GM23338 (cell line): Measurements from ENCODE around the gene ZFP69. TPM values are rescaled to one million over a fixed set of nuclear protein-coding genes. Genes with fewer than 3 reads are reported as not detected.

ENCODE experiments used
- ATAC-seq: fragments of 200-7000 bp; cut with Tn5 transposase; 3 replicates; pipeline ENCODE4 v1.9.1; 2020
- DNase-seq: peaks from one replicate; pipeline ENCODE4 v3.0.0-alpha.2; 2015; ENCODE audit warnings: low spot score
- H2AFZ ChIP-seq: fragments of 200-600 bp; sonication (generic); 2 replicates; pipeline ENCODE4 v1.8.0; 2016; ENCODE audit warnings: antibody characterized with exemption, mild to moderate bottlenecking, moderate library complexity
- H3F3A ChIP-seq: fragments of 200-600 bp; sonication (generic); replicated peaks from 2 replicates; pipeline ENCODE4 v1.8.0; 2017; ENCODE audit warnings: antibody characterized with exemption, mixed run types, low read depth
- H3K27ac ChIP-seq: fragments of 200-600 bp; sonication (generic); 2 replicates; pipeline ENCODE4 v1.6.1; 2016; ENCODE audit warnings: low read depth
- H3K27me3 ChIP-seq: fragments of 200-600 bp; sonication (generic); 2 replicates; pipeline ENCODE4 v1.8.0; 2016; ENCODE audit warnings: mild to moderate bottlenecking, mixed run types, moderate library complexity; ENCODE audit not compliant: insufficient read depth
- H3K36me3 ChIP-seq: fragments of 200-600 bp; sonication (generic); 2 replicates; pipeline ENCODE4 v1.8.0; 2016; ENCODE audit warnings: mild to moderate bottlenecking; ENCODE audit not compliant: insufficient read depth
- H3K4me1 ChIP-seq: fragments of 200-600 bp; sonication (generic); 2 replicates; pipeline ENCODE4 v1.8.0; 2016; ENCODE audit warnings: mild to moderate bottlenecking, moderate library complexity; ENCODE audit not compliant: insufficient read depth
- H3K4me2 ChIP-seq: fragments of 200-600 bp; sonication (generic); 2 replicates; pipeline ENCODE4 v1.7.1; 2017; ENCODE audit warnings: mixed run types
- H3K4me3 ChIP-seq: fragments of 200-600 bp; sonication (generic); 2 replicates; pipeline ENCODE4 v1.6.1; 2016; ENCODE audit warnings: mixed run types
- H3K79me2 ChIP-seq: fragments of 200-600 bp; sonication (generic); replicated peaks from 2 replicates; pipeline ENCODE4 v1.8.0; 2017; ENCODE audit warnings: mild to moderate bottlenecking; ENCODE audit not compliant: insufficient read depth
- H3K9me2 ChIP-seq: fragments of 200-600 bp; sonication (generic); 2 replicates; pipeline ENCODE4 v1.8.0; 2017; ENCODE audit not compliant: insufficient read depth
- H4K20me1 ChIP-seq: fragments of 200-600 bp; sonication (generic); replicated peaks from 2 replicates; pipeline ENCODE4 v1.8.0; 2017; ENCODE audit warnings: mild to moderate bottlenecking; ENCODE audit not compliant: insufficient read depth
- H3K27ac Mint-ChIP-seq: 2 replicates; pipeline ENCODE4 v1.8.0; 2020; ENCODE audit warnings: inconsistent platforms, mild to moderate bottlenecking, moderate library complexity, mixed read lengths
- H3K27me3 Mint-ChIP-seq: 3 replicates; pipeline ENCODE4 v1.8.0; 2022; ENCODE audit warnings: low read depth, mild to moderate bottlenecking, moderate library complexity, mixed read lengths, inconsistent platforms; ENCODE audit not compliant: insufficient read depth, poor library complexity
- H3K36me3 Mint-ChIP-seq: 3 replicates; pipeline ENCODE4 v1.8.0; 2021; ENCODE audit warnings: low read depth, mild to moderate bottlenecking, inconsistent platforms, moderate library complexity, mixed read lengths
- H3K4me1 Mint-ChIP-seq: 3 replicates; pipeline ENCODE4 v1.8.0; 2020; ENCODE audit warnings: mild to moderate bottlenecking, inconsistent platforms, mixed read lengths
- H3K4me3 Mint-ChIP-seq: 3 replicates; pipeline ENCODE4 v1.8.0; 2021; ENCODE audit warnings: moderate library complexity, mild to moderate bottlenecking, inconsistent platforms, mixed read lengths
- H3K9me3 Mint-ChIP-seq: 3 replicates; pipeline ENCODE4 v1.8.0; 2020; ENCODE audit warnings: moderate library complexity, mild to moderate bottlenecking, inconsistent platforms, mixed read lengths
- CREB1 ChIP-seq: fragments of 250-450 bp; sonication (Bioruptor Pico); IDR thresholded peaks from 2 replicates; pipeline ENCODE4 v1.5.0; 2020; ENCODE audit warnings: low read depth, mild to moderate bottlenecking, moderate library complexity
- ETS1 ChIP-seq: IDR thresholded peaks from 2 replicates; pipeline ENCODE4 v1.6.1; 2016; ENCODE audit warnings: antibody characterized with exemption
- EZH2 ChIP-seq: fragments of 200-600 bp; sonication (generic); IDR thresholded peaks from one replicate; pipeline ENCODE4 v1.8.0; 2017; ENCODE audit warnings: antibody characterized with exemption, mild to moderate bottlenecking, low read depth; ENCODE audit not compliant: unreplicated experiment
- EZH2phosphoT487 ChIP-seq: fragments of 200-600 bp; sonication (generic); IDR thresholded peaks from one replicate; pipeline ENCODE4 v1.8.1; 2018; ENCODE audit warnings: antibody characterized with exemption; ENCODE audit not compliant: unreplicated experiment
- JUNB ChIP-seq: IDR thresholded peaks from one replicate; pipeline ENCODE4 v1.6.1; 2016; ENCODE audit warnings: antibody characterized with exemption; ENCODE audit not compliant: unreplicated experiment
- POLR2AphosphoS5 ChIP-seq: IDR thresholded peaks from 2 replicates; pipeline ENCODE4 v1.6.1; 2016; ENCODE audit warnings: antibody characterized with exemption, low read depth
- REST ChIP-seq: IDR thresholded peaks from one replicate; pipeline ENCODE4 v1.6.1; 2018; ENCODE audit warnings: antibody characterized with exemption; ENCODE audit not compliant: unreplicated experiment
- STAT1 ChIP-seq: IDR thresholded peaks from one replicate; pipeline ENCODE4 v1.6.1; 2016; ENCODE audit warnings: antibody characterized with exemption; ENCODE audit not compliant: unreplicated experiment
- ZNF114 ChIP-seq: fragments of 250-450 bp; sonication (Bioruptor Pico); IDR thresholded peaks from 2 replicates; pipeline ENCODE4 v1.5.0; 2020; ENCODE audit warnings: mild to moderate bottlenecking, moderate library complexity
- ZNF331 ChIP-seq: fragments of 250-450 bp; sonication (Bioruptor Pico); IDR thresholded peaks from 2 replicates; pipeline ENCODE4 v1.5.0; 2020; ENCODE audit warnings: low read depth, mild to moderate bottlenecking, moderate library complexity
- ZNF462 ChIP-seq: fragments of 250-450 bp; sonication (Bioruptor Pico); IDR thresholded peaks from 2 replicates; pipeline ENCODE4 v1.5.0; 2020; ENCODE audit warnings: mild to moderate bottlenecking, moderate library complexity
- polyA plus RNA-seq: library from polyadenylated mRNA; unstranded; fragments of >200 nt; fragmentation: Nextera tagmentation; extraction: Ambion mirVana; gene quantifications from 2 replicates; pipeline ENCODE4 v1.2.1, GENCODE V29; 2016
- total RNA-seq: library from RNA; depleted of rRNA; stranded (reverse); fragments of >200 nt; shearing (Covaris generic); gene quantifications from 2 replicates; pipeline ENCODE4 v1.2.3, GENCODE V29; 2014

The ZFP69 gene
- total and polyA plus RNA-seq, 2 experiments from 2014 or later, result 4.6 to 5.1 TPM

- no peak for TF ChIP-seq REST
Observed at GRCh38 chr1:40508375-40509341, 31.6 kb downstream of the ZFP69 start, which contains the start of gene EXO5 (continued).

- Histone ChIP-seq H4K20me1 (no peaks in the 10 kb centered on the region), H3K79me2 (no peaks in the 10 kb centered on the region), H3F3A (no peaks in the 10 kb centered on the region), H3K27ac (no peak overlapping the region), H3K4me3 (no peak overlapping the region), H3K4me1 (no peaks in the 10 kb centered on the region), H3K4me2 (no peak overlapping the region), H3K27me3 (no peaks in the 10 kb centered on the region), H3K36me3 (0 out of 2 replicates have a peak, but pooled peaks cover 4% of the 10 kb centered on the region), H2AFZ (no peak overlapping the region), H3K9me2 (no peaks in the 10 kb centered on the region)
- ATAC-seq (no peak), DNase-seq (no peak)
- peaks cover 80% of the 10 kb centered on the region for H3K9me3 Mint-ChIP-seq
- no peaks in the 10 kb centered on the region for H3K4me1 Mint-ChIP-seq
- no peak overlapping the region for H3K27ac Mint-ChIP-seq
- no peak overlapping the region for H3K4me3 Mint-ChIP-seq
- H3K27me3 Mint-ChIP-seq, result peaks cover 2% of the 10 kb centered on the region
- peaks cover 38% of the 10 kb centered on the region for H3K36me3 Mint-ChIP-seq
- TF ChIP-seq ZNF462 (CRISPR knock-in tag) (no peak), EZH2phosphoT487 (no peak), CREB1 (CRISPR knock-in tag) (no peak), ZNF114 (CRISPR knock-in tag) (no peak), EZH2 (no peak), JUNB (no peak), POLR2AphosphoS5 (no peak), ZNF331 (no peak), ETS1 (no peak), STAT1 (no peak)
Observed at GRCh38 chr1:40519517-40519916, 42.4 kb downstream of the ZFP69 start.
